Activated CD8-positive, alpha-beta T cell treated with anti-CD3 and anti-CD28 coated beads for 36 hours (primary cell): ENCODE data around the gene C1QTNF4. TPM values are rescaled to one million over a fixed set of nuclear protein-coding genes. Genes with fewer than 3 reads are reported as not detected.
A peak's percentile ranks its signal among the peaks of the same experiment; 100 is the strongest.
"Not testable (repeated sequence)": the region's sequence is repeated elsewhere in the genome, so short reads cannot be mapped to it uniquely, and the experiment has no call there.

Experiments
- ATAC-seq: fragments of 200-7000 bp; cut with Tn5 transposase; one replicate; pipeline ENCODE4 v1.10.0; 2021; ENCODE audit warnings: mild to moderate bottlenecking, moderate library complexity
- CTCF ChIA-PET: fragments of 350-600 bp; sonication (Branson Sonifier 250); formaldehyde crosslinking; loops from one replicate; lab custom pipeline; 2021; ENCODE audit warnings: antibody characterized with exemption; lab: Charles Lee
- POLR2A ChIA-PET: fragments of 350-600 bp; sonication (Branson Sonifier 250); formaldehyde crosslinking; loops from one replicate; lab custom pipeline; 2021; ENCODE audit warnings: antibody characterized with exemption; lab: Charles Lee
- DNase-seq: peaks from one replicate; pipeline ENCODE4 v3.0.0-alpha.2; 2020
- H3K27ac Mint-ChIP-seq: one replicate; pipeline ENCODE4 v1.8.0; 2021; ENCODE audit warnings: mild to moderate bottlenecking, mixed read lengths
- H3K27me3 Mint-ChIP-seq: one replicate; pipeline ENCODE4 v1.8.0; 2021; ENCODE audit warnings: mixed read lengths
- H3K36me3 Mint-ChIP-seq: one replicate; pipeline ENCODE4 v1.8.0; 2021; ENCODE audit warnings: low read depth, mixed read lengths
- H3K4me1 Mint-ChIP-seq: one replicate; pipeline ENCODE4 v1.8.0; 2021; ENCODE audit warnings: low read depth, mixed read lengths
- H3K4me3 Mint-ChIP-seq: one replicate; pipeline ENCODE4 v1.8.0; 2021; ENCODE audit warnings: mild to moderate bottlenecking, moderate library complexity, mixed read lengths
- H3K9me3 Mint-ChIP-seq: one replicate; pipeline ENCODE4 v1.8.0; 2021; ENCODE audit warnings: mixed read lengths
- intact Hi-C: fragments of 100-400 bp; cut with micrococcal nuclease; formaldehyde crosslinking; loops from one replicate; pipeline ENCODE4 v1.10.0; 2022
- total RNA-seq, 2 experiments: library from RNA; stranded (reverse); gene quantifications; one replicate each; pipeline ENCODE4 v1.2.3, GENCODE V29; 2021
- TF ChIP-seq, protein P1 (sequence below): fragments of 200-600 bp; IDR thresholded peaks from one replicate; pipeline ENCODE4 v1.8.0; 2022; ENCODE audit warnings: antibody characterized with exemption, mild to moderate bottlenecking

Gene C1QTNF4
- total RNA-seq: under 1 TPM in 1 of 2 experiments, not detected in 1; 0.18 TPM

GRCh38 chr11:47593934-47594855 is at the start of gene C1QTNF4:
Gene C1QTNF4, minus strand, starts transcription at chr11:47594411. Its CDS starts 3,601 bp downstream, at chr11:47590810.
- H3K36me3 Mint-ChIP-seq: no peaks in the 10 kb centered on the region
- H3K4me3 Mint-ChIP-seq: no peak within 1 kb of the TSS

GRCh38 chr11:47642099-47642855 is 48.1 kb upstream of the C1QTNF4 start, which contains the start of gene MTCH2:
Gene MTCH2, minus strand, starts transcription at chr11:47642559. Its CDS starts 94 bp downstream, at chr11:47642465.
- peak; percentile 96 for DNase-seq
- Mint-ChIP-seq H3K4me3 (peak within 1 kb of the TSS; percentile 93), H3K27ac (peak within 1 kb of the TSS; percentile 95), H3K36me3 (peaks cover 17% of the 10 kb centered on the region), H3K4me1 (peaks cover 15% of the 10 kb centered on the region), H3K9me3 (no peaks in the 10 kb centered on the region), H3K27me3 (no peaks in the 10 kb centered on the region)
- CTCF ChIA-PET: interaction anchor here (0.9 kb wide), 1 partner anchor 14 kb away, joined by 3 read pairs; no protein-coding TSS in a partner anchor
- ATAC-seq: peak; percentile 96
- TF ChIP-seq, protein P1, sequence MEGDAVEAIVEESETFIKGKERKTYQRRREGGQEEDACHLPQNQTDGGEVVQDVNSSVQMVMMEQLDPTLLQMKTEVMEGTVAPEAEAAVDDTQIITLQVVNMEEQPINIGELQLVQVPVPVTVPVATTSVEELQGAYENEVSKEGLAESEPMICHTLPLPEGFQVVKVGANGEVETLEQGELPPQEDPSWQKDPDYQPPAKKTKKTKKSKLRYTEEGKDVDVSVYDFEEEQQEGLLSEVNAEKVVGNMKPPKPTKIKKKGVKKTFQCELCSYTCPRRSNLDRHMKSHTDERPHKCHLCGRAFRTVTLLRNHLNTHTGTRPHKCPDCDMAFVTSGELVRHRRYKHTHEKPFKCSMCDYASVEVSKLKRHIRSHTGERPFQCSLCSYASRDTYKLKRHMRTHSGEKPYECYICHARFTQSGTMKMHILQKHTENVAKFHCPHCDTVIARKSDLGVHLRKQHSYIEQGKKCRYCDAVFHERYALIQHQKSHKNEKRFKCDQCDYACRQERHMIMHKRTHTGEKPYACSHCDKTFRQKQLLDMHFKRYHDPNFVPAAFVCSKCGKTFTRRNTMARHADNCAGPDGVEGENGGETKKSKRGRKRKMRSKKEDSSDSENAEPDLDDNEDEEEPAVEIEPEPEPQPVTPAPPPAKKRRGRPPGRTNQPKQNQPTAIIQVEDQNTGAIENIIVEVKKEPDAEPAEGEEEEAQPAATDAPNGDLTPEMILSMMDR: peak; percentile 12
- intact Hi-C loops: loop anchor here (5.0 kb wide), 1 partner anchor 75 kb away; the partner anchor contains the start of gene AGBL2
- POLR2A ChIA-PET: interaction anchor here (1.1 to 1.8 kb wide), 2 partner anchors 13 to 144 kb away, joined by 4 read pairs; no protein-coding TSS in a partner anchor

More at GRCh38 chr11:47593934-47594855, at the start of gene C1QTNF4:
- no peak for DNase-seq
- ChIA-PET CTCF (interaction anchor here (1.5 to 1.6 kb wide), 2 partner anchors 26 to 220 kb away, joined by 3 read pairs; no protein-coding TSS in a partner anchor), POLR2A (interaction anchor here (0.8 to 2.0 kb wide), 2 partner anchors 15 to 22 kb away, joined by 5 read pairs; partner anchors contain the start of genes KBTBD4 and NDUFS3)
- Mint-ChIP-seq H3K27ac (no peak within 1 kb of the TSS), H3K9me3 (no peaks in the 10 kb centered on the region), H3K4me1 (peaks cover 5% of the 10 kb centered on the region), H3K27me3 (peaks cover 29% of the 10 kb centered on the region)
- ATAC-seq: no peak
- TF ChIP-seq, protein P1: no peak
- intact Hi-C loops: no loop called here

DNA sequence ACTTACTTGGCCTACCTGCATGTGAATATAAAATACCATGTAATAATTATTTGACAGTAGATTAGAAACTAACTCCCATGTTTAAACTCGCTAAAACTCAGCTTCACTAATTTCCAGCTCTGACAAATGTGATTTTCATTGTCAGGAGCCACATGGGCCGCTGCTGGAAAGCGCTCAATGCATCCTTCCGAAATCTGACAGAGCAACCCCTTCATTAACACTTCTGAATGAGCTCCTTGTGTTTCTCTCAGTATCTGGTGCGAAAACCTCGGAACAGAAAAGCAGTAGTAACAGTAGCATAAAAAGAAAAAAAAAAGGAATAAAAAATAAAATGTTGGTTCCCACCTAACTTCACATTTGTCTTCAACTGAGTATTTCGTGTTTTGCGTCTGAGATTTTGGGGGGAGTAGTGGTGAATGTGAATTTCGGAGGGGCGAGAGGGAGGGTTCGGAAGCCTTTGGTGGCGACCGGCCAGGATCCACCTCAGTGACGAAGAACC is 47.4 kb upstream of the C1QTNF4 start:
- peak overlapping the region; percentile 95 for H3K27ac Mint-ChIP-seq
- DNase-seq (no peak), ATAC-seq (no peak)
- H3K4me1 Mint-ChIP-seq: peaks cover 15% of the 10 kb centered on the region
- ChIA-PET CTCF (interaction anchor here (0.9 kb wide), 1 partner anchor 13 kb away, joined by 3 read pairs; no protein-coding TSS in a partner anchor), POLR2A (interaction anchor here (0.6 to 1.1 kb wide), 2 partner anchors 143 to 481 kb away, joined by 4 to 5 read pairs; no protein-coding TSS in a partner anchor)
- intact Hi-C loops: loop anchor here (5.0 kb wide), 1 partner anchor 76 kb away; the partner anchor contains the start of gene AGBL2
- H3K36me3 Mint-ChIP-seq: peaks cover 19% of the 10 kb centered on the region
- TF ChIP-seq, protein P1: no peak
- no peaks in the 10 kb centered on the region for H3K9me3 Mint-ChIP-seq
- peak overlapping the region; percentile 93 for H3K4me3 Mint-ChIP-seq
- H3K27me3 Mint-ChIP-seq: no peaks in the 10 kb centered on the region

- POLR2A ChIA-PET: interaction anchor here (1.2 to 1.3 kb wide), 2 partner anchors 74 to 127 kb away, joined by 4 read pairs; partner anchors contain the start of gene FNBP4
- H3K27me3 Mint-ChIP-seq, H3K27ac Mint-ChIP-seq, ATAC-seq, DNase-seq, H3K9me3 Mint-ChIP-seq, CTCF ChIA-PET: not testable (repeated sequence)
- intact Hi-C loops: loop anchor here (5.0 kb wide), 1 partner anchor 77 kb away; the partner anchor contains the start of gene AGBL2
- Mint-ChIP-seq H3K4me1 (peaks cover 15% of the 10 kb centered on the region), H3K36me3 (peaks cover 21% of the 10 kb centered on the region), H3K4me3 (peak overlapping the region; percentile 93)
Observed at GRCh38 chr11:47640506-47640905, 46.3 kb upstream of the C1QTNF4 start.

DNA sequence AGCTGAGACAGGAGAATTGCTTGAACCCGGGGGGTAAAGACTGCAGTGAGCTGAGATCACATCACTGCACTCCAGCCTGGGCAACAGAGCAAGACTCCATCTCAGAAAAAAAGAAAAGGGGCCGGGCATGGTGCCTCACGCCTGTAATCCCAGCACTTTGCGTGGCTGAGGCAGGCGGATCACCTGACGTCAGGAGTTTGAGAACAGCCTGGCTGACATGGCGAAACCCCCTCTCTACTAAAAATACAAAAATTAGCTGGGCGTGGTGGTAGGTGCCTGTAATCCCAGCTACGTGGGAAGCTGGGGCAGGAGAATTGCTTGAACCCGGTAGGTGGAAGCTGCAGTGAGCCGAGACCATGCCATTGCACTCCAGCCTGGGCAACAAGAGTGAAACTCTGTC is 42.1 kb upstream of the C1QTNF4 start:
- H3K9me3 Mint-ChIP-seq, POLR2A ChIA-PET, H3K27ac Mint-ChIP-seq, DNase-seq, intact Hi-C loops, H3K4me3 Mint-ChIP-seq, H3K27me3 Mint-ChIP-seq, ATAC-seq, CTCF ChIA-PET: not testable (repeated sequence)
- peaks cover 37% of the 10 kb centered on the region for H3K36me3 Mint-ChIP-seq
- peaks cover 11% of the 10 kb centered on the region for H3K4me1 Mint-ChIP-seq
